A673 (cell line): ENCODE results near the gene ANKRD13A. TPM values are rescaled to one million over a fixed set of nuclear protein-coding genes. Genes with fewer than 3 reads are reported as not detected.

ENCODE experiments used
- BruUV-seq: library from RNA; stranded (reverse); fragments of 400-500 nt; replicated peaks from 2 replicates; lab custom pipeline; 2021; lab: Mats Ljungman, UMichigan
- CTCF ChIA-PET: fragments of 300-600 bp; sonication (Branson Sonifier 250); formaldehyde crosslinking; loops from one replicate; lab custom pipeline; 2022; ENCODE audit warnings: antibody characterized with exemption; lab: Charles Lee
- POLR2A ChIA-PET: fragments of 300-600 bp; sonication (Branson Sonifier 250); formaldehyde crosslinking; loops from one replicate; lab custom pipeline; 2022; ENCODE audit warnings: antibody characterized with exemption; ENCODE audit not compliant: low non-redundant PET; lab: Charles Lee
- DNase-seq: peaks from one replicate; pipeline ENCODE4 v3.0.0-alpha.2; 2015; ENCODE audit warnings: low spot score
- H3K27ac ChIP-seq: fragments of 200-600 bp; sonication (generic); 2 replicates; pipeline ENCODE4 v1.5.1; 2016; ENCODE audit warnings: mixed run types, low read depth, mild to moderate bottlenecking, mixed read lengths, antibody characterized with exemption, low read length; ENCODE audit not compliant: poor library complexity, severe bottlenecking
- H3K27me3 ChIP-seq: fragments of 200-600 bp; sonication (generic); replicated peaks from 2 replicates; pipeline ENCODE4 v1.6.1; 2017; ENCODE audit warnings: mixed run types, low read depth, mild to moderate bottlenecking, mixed read lengths, antibody characterized with exemption, low read length; ENCODE audit not compliant: insufficient read depth, poor library complexity
- H3K36me3 ChIP-seq: fragments of 200-600 bp; sonication (generic); 2 replicates; pipeline ENCODE4 v1.6.1; 2016; ENCODE audit warnings: mixed run types, mild to moderate bottlenecking, mixed read lengths, antibody characterized with exemption, low read length; ENCODE audit not compliant: insufficient read depth, poor library complexity, severe bottlenecking
- H3K4me1 ChIP-seq: fragments of 200-600 bp; sonication (generic); 2 replicates; pipeline ENCODE4 v1.6.1; 2017; ENCODE audit warnings: mixed run types, mild to moderate bottlenecking, mixed read lengths, antibody characterized with exemption, low read length; ENCODE audit not compliant: insufficient read depth, poor library complexity, severe bottlenecking
- H3K4me3 ChIP-seq: fragments of 200-600 bp; sonication (generic); 2 replicates; pipeline ENCODE4 v1.5.1; 2016; ENCODE audit warnings: low read depth, mixed run types, mild to moderate bottlenecking, mixed read lengths, low read length; ENCODE audit not compliant: poor library complexity, severe bottlenecking
- H3K9me3 ChIP-seq: fragments of 200-600 bp; sonication (generic); 2 replicates; pipeline ENCODE4 v1.6.1; 2016; ENCODE audit warnings: mixed run types, low read depth, mild to moderate bottlenecking, mixed read lengths, antibody characterized with exemption, low read length; ENCODE audit not compliant: poor library complexity, severe bottlenecking
- EZH2 ChIP-seq: fragments of 200-600 bp; sonication (generic); IDR thresholded peaks from 2 replicates; pipeline ENCODE4 v1.6.1; 2017; ENCODE audit warnings: borderline replicate concordance, low read depth, mild to moderate bottlenecking, mixed read lengths, antibody characterized with exemption, low read length; ENCODE audit not compliant: poor library complexity, severe bottlenecking
- intact Hi-C: fragments of 100-400 bp; cut with micrococcal nuclease; formaldehyde crosslinking; loops from one replicate; pipeline ENCODE4 v1.10.0; 2022; ENCODE audit not compliant: unreplicated experiment
- total RNA-seq: library from RNA; stranded (reverse); gene quantifications from 2 replicates; pipeline ENCODE4 v1.2.3, GENCODE V29; 2021
- TF ChIP-seq, protein P1 (sequence below): fragments of 300-800, 200-600 bp; sonication (generic); conservative IDR thresholded peaks from 2 replicates; pipeline ENCODE4 v1.5.1; 2017; ENCODE audit warnings: low read depth, mild to moderate bottlenecking, antibody characterized with exemption, low read length, moderate library complexity, mixed read lengths

The ANKRD13A gene
- total RNA-seq, 1 experiment from 2014 or later = 19.8 TPM

DNA sequence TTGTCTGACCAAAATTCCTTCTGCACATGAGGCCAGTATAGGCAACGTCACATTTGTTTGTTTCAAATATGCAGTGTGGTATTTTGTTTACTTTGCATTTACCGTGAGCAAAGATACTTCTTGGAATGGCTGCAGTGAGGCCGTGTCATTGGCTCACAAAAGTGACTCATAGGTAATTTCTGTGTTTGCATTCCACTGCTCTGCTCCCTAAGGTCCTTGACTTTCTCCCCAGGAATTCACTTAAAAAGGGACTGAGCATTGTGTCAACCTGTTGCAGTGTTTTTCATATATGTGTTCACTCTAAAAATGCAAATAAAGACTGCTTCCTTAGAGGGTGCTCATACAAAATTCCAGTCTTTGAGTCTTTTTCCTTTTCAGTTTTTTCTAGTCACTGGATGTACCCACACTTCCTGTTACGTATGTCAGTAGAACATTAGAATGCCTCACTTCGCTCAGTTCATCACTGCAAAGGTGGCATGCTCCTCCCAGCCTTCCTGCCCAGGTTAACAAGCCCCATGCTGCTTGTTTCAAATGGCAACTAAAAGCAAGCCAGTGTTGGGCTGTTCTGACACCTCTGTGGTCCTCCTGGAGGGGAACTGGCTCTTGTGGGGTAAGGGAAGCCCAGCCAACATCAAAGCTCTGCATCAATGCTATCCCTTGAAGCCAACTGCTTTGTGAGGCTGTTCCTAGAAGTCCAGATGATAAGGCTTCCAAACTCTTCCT, 40.0 kb downstream of the ANKRD13A start:
- ChIA-PET POLR2A (no interaction called here), CTCF (no interaction called here)
- H3K36me3 ChIP-seq = peaks cover 21% of the 10 kb centered on the region
- H3K4me3 ChIP-seq = no peak overlapping the region
- intact Hi-C loops = no loop called here
- BruUV-seq = no TSS peak
- H3K9me3 ChIP-seq = no peaks in the 10 kb centered on the region
- H3K27ac ChIP-seq = no peak overlapping the region
- peaks cover 7% of the 10 kb centered on the region for H3K4me1 ChIP-seq
- H3K27me3 ChIP-seq = no peaks in the 10 kb centered on the region
- DNase-seq = peak; percentile 11
- no peak for TF ChIP-seq EZH2
- TF ChIP-seq, protein P1, sequence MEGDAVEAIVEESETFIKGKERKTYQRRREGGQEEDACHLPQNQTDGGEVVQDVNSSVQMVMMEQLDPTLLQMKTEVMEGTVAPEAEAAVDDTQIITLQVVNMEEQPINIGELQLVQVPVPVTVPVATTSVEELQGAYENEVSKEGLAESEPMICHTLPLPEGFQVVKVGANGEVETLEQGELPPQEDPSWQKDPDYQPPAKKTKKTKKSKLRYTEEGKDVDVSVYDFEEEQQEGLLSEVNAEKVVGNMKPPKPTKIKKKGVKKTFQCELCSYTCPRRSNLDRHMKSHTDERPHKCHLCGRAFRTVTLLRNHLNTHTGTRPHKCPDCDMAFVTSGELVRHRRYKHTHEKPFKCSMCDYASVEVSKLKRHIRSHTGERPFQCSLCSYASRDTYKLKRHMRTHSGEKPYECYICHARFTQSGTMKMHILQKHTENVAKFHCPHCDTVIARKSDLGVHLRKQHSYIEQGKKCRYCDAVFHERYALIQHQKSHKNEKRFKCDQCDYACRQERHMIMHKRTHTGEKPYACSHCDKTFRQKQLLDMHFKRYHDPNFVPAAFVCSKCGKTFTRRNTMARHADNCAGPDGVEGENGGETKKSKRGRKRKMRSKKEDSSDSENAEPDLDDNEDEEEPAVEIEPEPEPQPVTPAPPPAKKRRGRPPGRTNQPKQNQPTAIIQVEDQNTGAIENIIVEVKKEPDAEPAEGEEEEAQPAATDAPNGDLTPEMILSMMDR = no peak

DNA sequence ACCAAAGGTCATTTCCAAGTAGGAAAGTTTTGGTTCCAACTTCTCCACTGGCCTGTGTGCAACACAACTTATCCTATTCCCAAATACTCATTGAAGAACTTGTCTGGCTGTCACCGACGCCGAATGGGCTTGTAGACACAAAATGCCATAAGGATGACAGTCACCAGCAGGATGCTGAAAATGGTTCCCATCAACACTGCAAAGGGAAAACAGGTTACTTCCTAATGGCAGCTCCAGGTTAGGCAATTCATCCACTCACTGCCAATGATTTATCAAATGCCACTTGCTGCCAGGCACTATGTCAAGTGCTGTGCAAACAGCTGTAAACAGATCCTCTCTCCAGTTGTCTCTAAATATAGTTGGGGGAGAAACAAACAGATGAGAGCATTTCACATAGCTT, 43.0 kb downstream of the ANKRD13A start:
- BruUV-seq = no TSS peak
- DNase-seq = no peak

DNA sequence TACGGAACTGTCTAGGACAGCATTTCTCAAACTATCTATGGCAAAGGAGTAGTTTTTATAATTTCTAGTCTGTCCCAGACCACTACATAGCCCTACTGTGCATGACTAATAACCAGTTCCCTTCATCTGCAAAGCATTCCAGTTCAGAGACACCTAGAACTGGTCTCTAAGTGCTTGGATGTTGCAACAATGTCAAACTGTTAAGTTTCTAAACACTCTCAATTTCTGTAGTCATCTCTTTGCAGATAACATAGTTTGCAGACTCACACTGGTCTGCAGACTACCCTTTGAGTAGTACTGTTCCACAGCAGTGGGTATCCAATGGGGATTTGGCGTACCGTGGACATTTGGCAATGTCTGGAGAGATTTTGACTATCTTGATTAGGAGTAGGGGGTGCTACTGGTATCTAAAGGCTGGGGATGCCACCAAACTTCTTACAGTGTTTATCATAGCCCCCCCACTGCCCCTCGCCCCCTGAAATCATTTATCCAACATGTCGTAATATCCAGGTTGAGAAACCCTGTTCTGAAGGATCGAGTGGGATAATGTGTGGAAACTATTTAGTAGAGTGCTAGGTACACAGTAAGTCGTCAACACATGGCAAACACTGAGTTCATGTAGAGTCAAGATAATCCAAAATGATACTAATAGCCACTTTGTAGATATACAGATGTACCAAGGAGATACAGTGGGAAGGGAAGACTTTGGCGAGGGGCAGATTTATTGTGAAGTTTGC, 47.4 kb downstream of the ANKRD13A start:
- no peak for TF ChIP-seq EZH2
- TF ChIP-seq, protein P1 = no peak
- DNase-seq = no peak
- no TSS peak for BruUV-seq
- Histone ChIP-seq H3K27me3 (no peaks in the 10 kb centered on the region), H3K4me3 (no peak overlapping the region), H3K36me3 (peaks cover 9% of the 10 kb centered on the region), H3K27ac (no peak overlapping the region), H3K9me3 (no peaks in the 10 kb centered on the region), H3K4me1 (peaks cover 12% of the 10 kb centered on the region)
- intact Hi-C loops = no loop called here
- CTCF ChIA-PET = interaction anchor here (0.6 kb wide), 1 partner anchor 414 kb away, joined by 3 read pairs; no protein-coding TSS in a partner anchor
- POLR2A ChIA-PET = no interaction called here

More for the DNA sequence above, 43.0 kb downstream of the ANKRD13A start:
- Histone ChIP-seq H3K27me3 (no peaks in the 10 kb centered on the region), H3K4me3 (no peak overlapping the region), H3K36me3 (peaks cover 17% of the 10 kb centered on the region), H3K4me1 (peaks cover 9% of the 10 kb centered on the region), H3K9me3 (no peaks in the 10 kb centered on the region), H3K27ac (no peak overlapping the region)
- POLR2A ChIA-PET = no interaction called here
- TF ChIP-seq, protein P1 = no peak
- no peak for TF ChIP-seq EZH2
- CTCF ChIA-PET = interaction anchor here (0.5 to 0.7 kb wide), 2 partner anchors 391 to 741 kb away, joined by 4 read pairs; no protein-coding TSS in a partner anchor
- intact Hi-C loops = no loop called here
